ENCODE data around the gene FOXF1. TPM values are rescaled to one million over a fixed set of nuclear protein-coding genes. Genes with fewer than 3 reads are reported as not detected.
A peak's percentile ranks its signal among the peaks of the same experiment; 100 is the strongest.

FOXF1 gene
- total and polyA plus RNA-seq, 2 of the 13 experiments (the other 11 are each of a cell fraction or from before 2014, with no cell fraction given), result not detected

- TF ChIP-seq ZGPAT (CRISPR knock-in tag; IDR thresholded peaks at IDR 0.05), result no peak
- TF ChIP-seq FUBP1 (CRISPR knock-in tag; IDR thresholded peaks at IDR 0.05; ENCODE audit: borderline replicate concordance), result no peak
- TF ChIP-seq REXO4 (CRISPR knock-in tag; IDR thresholded peaks at IDR 0.05; ENCODE audit: borderline replicate concordance), result no peak
- TF ChIP-seq ZNF121 (CRISPR knock-in tag; IDR thresholded peaks at IDR 0.05), result 0 out of 2 replicates have a peak, but pooled peaks have one; percentile 28
- TF ChIP-seq ZFP62 (CRISPR knock-in tag; IDR thresholded peaks at IDR 0.05), result no peak
- TF ChIP-seq REL (CRISPR knock-in tag; conservative IDR thresholded peaks at IDR 0.05), result no peak
- no peak for TF ChIP-seq ELK4 (CRISPR knock-in tag; IDR thresholded peaks at IDR 0.05; ENCODE audit: borderline replicate concordance)
- TF ChIP-seq NFIC (IDR thresholded peaks at IDR 0.05; ENCODE audit: low read length), result no peak
- TF ChIP-seq ZNF749 (CRISPR knock-in tag; IDR thresholded peaks at IDR 0.05; ENCODE audit: borderline replicate concordance), result no peak
- TF ChIP-seq POLR2A (IDR thresholded peaks at IDR 0.05; ENCODE audit: insufficient read depth in 1 of 2, low read depth in 2 of 2, low read length in 2 of 2), result no peak
- TF ChIP-seq ZBTB1 (CRISPR knock-in tag; IDR thresholded peaks at IDR 0.05; ENCODE audit: borderline replicate concordance), result no peak
- no peak for TF ChIP-seq HNRNPK (IDR thresholded peaks at IDR 0.05; ENCODE audit: low read depth, low read length, poor library complexity, severe bottlenecking)
- no peak for TF ChIP-seq NCOA2 (CRISPR knock-in tag; IDR thresholded peaks at IDR 0.05)
- TF ChIP-seq GRHL1 (CRISPR knock-in tag; conservative IDR thresholded peaks at IDR 0.05), result no peak
- TF ChIP-seq RARG (CRISPR knock-in tag; IDR thresholded peaks at IDR 0.05; ENCODE audit: low read depth), result no peak
- TF ChIP-seq SAP130 (CRISPR knock-in tag; IDR thresholded peaks at IDR 0.05; ENCODE audit: low read depth), result no peak
- TF ChIP-seq PAWR (CRISPR knock-in tag; IDR thresholded peaks at IDR 0.05; ENCODE audit: borderline replicate concordance), result no peak
- TF ChIP-seq CREB1 (IDR thresholded peaks at IDR 0.05), result no peak
- TF ChIP-seq CREB1 (CRISPR knock-in tag; IDR thresholded peaks at IDR 0.05), result no peak
- TF ChIP-seq ZNF567 (CRISPR knock-in tag; IDR thresholded peaks at IDR 0.05; ENCODE audit: borderline replicate concordance), result no peak
- no peak for TF ChIP-seq HNF4G (IDR thresholded peaks at IDR 0.05; ENCODE audit: borderline replicate concordance, low read depth, low read length)
- TF ChIP-seq HNF4G (CRISPR knock-in tag; IDR thresholded peaks at IDR 0.05; ENCODE audit: borderline replicate concordance, low read depth), result no peak
- TF ChIP-seq ZNF180 (CRISPR knock-in tag; IDR thresholded peaks at IDR 0.05; ENCODE audit: borderline replicate concordance, low read depth), result no peak
- TF ChIP-seq U2AF2 (IDR thresholded peaks at IDR 0.05; ENCODE audit: low read depth, low read length), result no peak
- no peak for TF ChIP-seq ATF7 (IDR thresholded peaks at IDR 0.05)
- no peak for TF ChIP-seq ATF7 (CRISPR knock-in tag; IDR thresholded peaks at IDR 0.05)
These were observed 7.4 kb downstream of the FOXF1 start (continued) for GRCh38 chr16:86517652-86518258.

All from HepG2 (cell line).